ENCODE results near the gene TCOF1. TPM values are rescaled to one million over a fixed set of nuclear protein-coding genes. Genes with fewer than 3 reads are reported as not detected.
A peak's percentile ranks its signal among the peaks of the same experiment; 100 is the strongest.

Gene TCOF1, protein sequence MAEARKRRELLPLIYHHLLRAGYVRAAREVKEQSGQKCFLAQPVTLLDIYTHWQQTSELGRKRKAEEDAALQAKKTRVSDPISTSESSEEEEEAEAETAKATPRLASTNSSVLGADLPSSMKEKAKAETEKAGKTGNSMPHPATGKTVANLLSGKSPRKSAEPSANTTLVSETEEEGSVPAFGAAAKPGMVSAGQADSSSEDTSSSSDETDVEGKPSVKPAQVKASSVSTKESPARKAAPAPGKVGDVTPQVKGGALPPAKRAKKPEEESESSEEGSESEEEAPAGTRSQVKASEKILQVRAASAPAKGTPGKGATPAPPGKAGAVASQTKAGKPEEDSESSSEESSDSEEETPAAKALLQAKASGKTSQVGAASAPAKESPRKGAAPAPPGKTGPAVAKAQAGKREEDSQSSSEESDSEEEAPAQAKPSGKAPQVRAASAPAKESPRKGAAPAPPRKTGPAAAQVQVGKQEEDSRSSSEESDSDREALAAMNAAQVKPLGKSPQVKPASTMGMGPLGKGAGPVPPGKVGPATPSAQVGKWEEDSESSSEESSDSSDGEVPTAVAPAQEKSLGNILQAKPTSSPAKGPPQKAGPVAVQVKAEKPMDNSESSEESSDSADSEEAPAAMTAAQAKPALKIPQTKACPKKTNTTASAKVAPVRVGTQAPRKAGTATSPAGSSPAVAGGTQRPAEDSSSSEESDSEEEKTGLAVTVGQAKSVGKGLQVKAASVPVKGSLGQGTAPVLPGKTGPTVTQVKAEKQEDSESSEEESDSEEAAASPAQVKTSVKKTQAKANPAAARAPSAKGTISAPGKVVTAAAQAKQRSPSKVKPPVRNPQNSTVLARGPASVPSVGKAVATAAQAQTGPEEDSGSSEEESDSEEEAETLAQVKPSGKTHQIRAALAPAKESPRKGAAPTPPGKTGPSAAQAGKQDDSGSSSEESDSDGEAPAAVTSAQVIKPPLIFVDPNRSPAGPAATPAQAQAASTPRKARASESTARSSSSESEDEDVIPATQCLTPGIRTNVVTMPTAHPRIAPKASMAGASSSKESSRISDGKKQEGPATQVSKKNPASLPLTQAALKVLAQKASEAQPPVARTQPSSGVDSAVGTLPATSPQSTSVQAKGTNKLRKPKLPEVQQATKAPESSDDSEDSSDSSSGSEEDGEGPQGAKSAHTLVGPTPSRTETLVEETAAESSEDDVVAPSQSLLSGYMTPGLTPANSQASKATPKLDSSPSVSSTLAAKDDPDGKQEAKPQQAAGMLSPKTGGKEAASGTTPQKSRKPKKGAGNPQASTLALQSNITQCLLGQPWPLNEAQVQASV (N-terminal part only)
- total RNA-seq (10 to 100 TPM; 12.6 to 29.9 (median 16.0) TPM), polyA plus RNA-seq (10 to 100 TPM; 11.9 to 18.8 TPM)
- long read RNA-seq, donor 1, partial matches to known transcripts: 15 of 17 reads
- long read RNA-seq, donor 1, other reads (novel, unspliced or antisense): 2 of 17 reads
- long read RNA-seq, donor 2, partial matches to known transcripts: 36 of 46 reads
- long read RNA-seq, donor 2, other reads (novel, unspliced or antisense): 9 of 46 reads
- long read RNA-seq, donor 3, partial matches to known transcripts: 18 of 29 reads
- long read RNA-seq, donor 3, other reads (novel, unspliced or antisense): 7 of 29 reads

DNA sequence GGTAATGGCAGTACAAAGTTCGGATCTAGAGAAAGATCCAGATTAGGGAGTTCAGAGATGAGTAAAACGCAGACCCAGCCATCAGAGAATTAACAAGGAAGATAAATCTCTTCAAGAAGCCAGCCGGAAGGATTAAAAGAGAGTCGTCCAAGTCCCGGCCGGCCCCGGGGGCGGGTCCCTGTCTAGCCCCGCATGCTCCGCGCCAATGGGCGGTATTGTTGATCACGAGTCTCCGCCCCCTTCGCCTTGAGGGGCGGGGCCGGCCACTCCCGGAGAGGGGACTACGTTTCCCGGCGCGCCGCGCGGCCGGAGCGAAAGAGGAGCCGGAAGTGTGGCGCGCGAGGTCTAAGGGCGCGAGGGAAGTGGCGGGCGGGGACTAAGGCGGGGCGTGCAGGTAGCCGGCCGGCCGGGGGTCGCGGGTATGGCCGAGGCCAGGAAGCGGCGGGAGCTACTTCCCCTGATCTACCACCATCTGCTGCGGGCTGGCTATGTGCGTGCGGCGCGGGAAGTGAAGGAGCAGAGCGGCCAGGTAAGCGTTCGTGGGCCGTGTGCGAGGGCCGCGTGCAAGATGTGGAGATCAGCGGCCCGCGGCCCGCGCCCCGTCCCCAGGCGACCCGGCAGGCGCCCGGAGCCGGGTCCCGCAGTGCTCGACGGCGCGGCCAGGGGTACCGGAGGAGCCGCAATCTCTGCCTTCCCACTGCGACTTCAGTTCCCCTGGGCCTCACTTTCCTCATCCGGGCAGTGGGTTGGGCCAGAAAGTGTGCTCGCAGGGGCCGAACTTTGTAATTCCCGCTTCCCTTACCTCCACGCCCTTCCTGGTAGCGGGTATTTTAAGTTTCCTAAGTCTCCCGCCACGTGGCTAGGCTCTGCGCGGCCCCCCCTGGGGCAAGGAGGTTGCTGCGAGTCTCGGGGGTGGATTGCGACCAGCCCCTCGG, at the start of gene TCOF1:
Gene TCOF1 (plus strand): TSS at position 372 of the 935 bp plus-strand sequence. CDS start 50 bp downstream, at position 422.
- Histone ChIP-seq H3K9me3 (no peaks in the 10 kb centered on the region), H3K27me3 (no peaks in the 10 kb centered on the region), H3K27ac (peak within 1 kb of the TSS in 10 of 12 donors; percentile 41 to 76 (median 65)), H3K36me3 (peaks cover 0 to 26% (median 17%) of the 10 kb centered on the region in 9 donors), H3K4me3 (peak within 1 kb of the TSS; percentile 72 to 99 (median 92)), H3K4me1 (peaks cover 0 to 23% (median 12%) of the 10 kb centered on the region in 12 donors)
- intact Hi-C loops (cut with DNase I): loop anchor here in 4 of 10 donors (5.0 to 10.0 kb wide), 6 partner anchors 80 to 333 kb away; partner anchors contain the start of gene CDX1 (in 1 of the 4)
- peak; percentile 97 to 100 (median 99) for ATAC-seq
- DNase-seq: peak; percentile 96 to 98 (median 96)
- TF ChIP-seq POLR2A (IDR thresholded peaks at IDR 0.05): no peak
- TF ChIP-seq, protein P1, sequence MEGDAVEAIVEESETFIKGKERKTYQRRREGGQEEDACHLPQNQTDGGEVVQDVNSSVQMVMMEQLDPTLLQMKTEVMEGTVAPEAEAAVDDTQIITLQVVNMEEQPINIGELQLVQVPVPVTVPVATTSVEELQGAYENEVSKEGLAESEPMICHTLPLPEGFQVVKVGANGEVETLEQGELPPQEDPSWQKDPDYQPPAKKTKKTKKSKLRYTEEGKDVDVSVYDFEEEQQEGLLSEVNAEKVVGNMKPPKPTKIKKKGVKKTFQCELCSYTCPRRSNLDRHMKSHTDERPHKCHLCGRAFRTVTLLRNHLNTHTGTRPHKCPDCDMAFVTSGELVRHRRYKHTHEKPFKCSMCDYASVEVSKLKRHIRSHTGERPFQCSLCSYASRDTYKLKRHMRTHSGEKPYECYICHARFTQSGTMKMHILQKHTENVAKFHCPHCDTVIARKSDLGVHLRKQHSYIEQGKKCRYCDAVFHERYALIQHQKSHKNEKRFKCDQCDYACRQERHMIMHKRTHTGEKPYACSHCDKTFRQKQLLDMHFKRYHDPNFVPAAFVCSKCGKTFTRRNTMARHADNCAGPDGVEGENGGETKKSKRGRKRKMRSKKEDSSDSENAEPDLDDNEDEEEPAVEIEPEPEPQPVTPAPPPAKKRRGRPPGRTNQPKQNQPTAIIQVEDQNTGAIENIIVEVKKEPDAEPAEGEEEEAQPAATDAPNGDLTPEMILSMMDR (IDR thresholded peaks at IDR 0.05): peak in 1 of 12 donors; percentile 12
- 0 to 1% (median 1%) methylated on average over 40 to 90 of the region's 90 CpGs for WGBS, 4 donors

DNA sequence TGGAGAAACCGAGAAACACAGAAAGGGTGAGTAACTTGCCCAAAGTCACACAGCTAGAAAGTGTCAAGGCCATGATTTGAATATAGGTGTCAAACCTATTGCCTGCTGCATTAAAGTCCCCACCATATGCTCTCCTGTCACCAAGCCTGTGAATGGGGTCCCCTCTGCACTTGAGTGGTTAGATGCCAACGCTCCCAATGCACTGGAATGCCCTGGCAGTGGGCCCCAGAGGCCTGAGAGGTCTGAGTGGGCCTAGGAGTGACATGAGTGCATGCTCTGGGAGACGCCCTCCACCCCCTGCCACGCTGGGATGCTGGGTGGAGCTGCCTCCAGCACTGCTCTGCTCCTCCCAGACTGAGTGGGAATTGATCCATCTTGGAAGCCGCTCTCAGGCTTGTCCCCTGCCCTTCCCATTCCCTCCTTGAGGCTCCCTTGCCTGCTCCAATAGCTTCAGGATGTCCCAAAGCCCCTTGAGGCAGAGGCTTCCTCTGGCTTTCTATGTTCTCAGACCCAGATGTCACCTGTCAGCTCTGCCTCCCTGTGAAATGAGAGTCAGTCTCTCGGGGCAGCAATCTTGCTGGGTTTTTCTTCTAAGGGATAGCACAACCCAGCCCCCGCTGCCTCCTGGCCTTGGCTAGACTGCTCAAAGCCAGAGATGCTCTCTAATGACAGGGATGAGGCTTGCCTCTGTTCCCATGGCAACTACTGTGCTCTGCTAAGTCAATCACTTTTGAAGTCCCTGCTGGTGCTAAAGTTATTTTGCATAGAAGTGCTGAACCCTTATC, 48.2 kb upstream of the TCOF1 start:
- Histone ChIP-seq H3K27ac (no peak overlapping the region), H3K4me1 (peaks cover 0 to 4% (median 0%) of the 10 kb centered on the region in 12 donors), H3K4me3 (no peak overlapping the region), H3K27me3 (peaks cover 0 to 5% (median 0%) of the 10 kb centered on the region in 9 donors), H3K36me3 (no peaks in the 10 kb centered on the region), H3K9me3 (no peaks in the 10 kb centered on the region)
- ATAC-seq (peak in 1 of 4 donors; percentile 45), DNase-seq (no peak)
- intact Hi-C loops (cut with DNase I): no loop called here
- TF ChIP-seq POLR2A (IDR thresholded peaks at IDR 0.05): no peak
- TF ChIP-seq, protein P1 (IDR thresholded peaks at IDR 0.05): no peak
- WGBS, 4 donors: 63 to 74% (median 70%) methylated on average over 4 to 7 of the region's 7 CpGs
